Right lobe of liver (tissue), 6 donors: ENCODE data around the gene TBC1D2B. TPM values are rescaled to one million over a fixed set of nuclear protein-coding genes. Genes with fewer than 3 reads are reported as not detected.

Experiments
- ATAC-seq, 4 donors: fragments of 200-7000 bp; cut with Tn5 transposase; one replicate each; pipeline ENCODE4 v1.9.1; 2020; ENCODE audit warnings: mild to moderate bottlenecking in 4 of 4, moderate library complexity in 4 of 4
- DNase-seq, 3 donors: peaks; one replicate each; pipeline ENCODE4 v3.0.0-alpha.2; 2020
- H3K27ac ChIP-seq, 3 donors: fragments of 200-600 bp; one replicate each; pipeline ENCODE4 v1.8.0; 2022
- H3K27me3 ChIP-seq, 2 donors: fragments of 200-600 bp; one replicate each; pipeline ENCODE4 v1.8.0; 2022
- H3K36me3 ChIP-seq, 4 donors: fragments of 200-600 bp; sonication (generic) in 1 of 4; one replicate each; pipeline versions ENCODE4 v1.5.1 to v1.8.0; 2017 to 2022; ENCODE audit warnings: control low read depth in 1 of 4
- H3K4me1 ChIP-seq, 4 donors: fragments of 200-600 bp; sonication (generic) in 1 of 4; one replicate each; pipeline versions ENCODE4 v1.5.1 to v1.8.0; 2017 to 2022; ENCODE audit warnings: control low read depth in 1 of 4
- H3K4me3 ChIP-seq, 3 donors: fragments of 200-600 bp; one replicate each; pipeline ENCODE4 v1.8.0; 2022
- H3K9me3 ChIP-seq, 4 donors: fragments of 200-600 bp; sonication (generic) in 1 of 4; one replicate each; pipeline versions ENCODE4 v1.5.1 to v1.8.0; 2017 to 2022; ENCODE audit warnings: control low read depth in 1 of 4
- CTCF ChIP-seq, 4 donors: fragments of 200-600 bp in 3 of 4; fragments of 450-650 bp in 1 of 4; IDR thresholded peaks; one replicate each; pipeline versions ENCODE4 v1.5.1 to v1.8.0; 2016 to 2022; ENCODE audit warnings: antibody characterized with exemption in 4 of 4, mild to moderate bottlenecking in 2 of 4
- POLR2A ChIP-seq: fragments of 450-650 bp; IDR thresholded peaks from one replicate; pipeline ENCODE4 v1.6.1; 2017; ENCODE audit warnings: antibody characterized with exemption, mild to moderate bottlenecking
- WGBS: methylation state at CpG from one replicate; pipeline ENCODE4 v1.1.6; 2018; ENCODE audit warnings: low coverage, low lambda C conversion rate; ENCODE audit not compliant: insufficient coverage; ENCODE audit errors: missing lambda C conversion rate; 5-methylcytosine and 5-hydroxymethylcytosine counted together
- intact Hi-C, 2 donors: fragments of 100-400 bp; cut with DNase I; formaldehyde crosslinking; loops; one replicate each; pipeline versions ENCODE4 v1.11.2 to v1.14.1; 2022
- total RNA-seq, 6 experiments: library from RNA; depleted of rRNA in 2 of 6; stranded (reverse); fragments of >200 nt in 2 of 6; fragmentation: NEBNext Ultra II Directional in 3 of 6; extraction: Animal tissue kit (Norgen Biotek cat#: 25700) in 3 of 6; gene quantifications; one replicate each; pipeline versions ENCODE4 v1.1.0 to v1.2.4, GENCODE V29; 2016 to 2023
- donor health status: DM: no; HTN: yes; CAD: no.
- donor health status: DM: no; HTN: no; CAD: no.
- donor health status: DM: no; HTN: no; CAD: no.
- donor health status: DM: no; HTN: yes; CAD: no.
- donor health status: DM: no; HTN: yes; CAD: no.

Gene TBC1D2B
- total RNA-seq, 6 experiments from 2014 or later, result 23.7 to 81.4 (median 29.6) TPM

- H3K4me3 ChIP-seq, result peak overlapping the region; percentile 24 to 99 (median 48)
- intact Hi-C loops, result no loop called here
- no peaks in the 10 kb centered on the region for H3K9me3 ChIP-seq
- no peaks in the 10 kb centered on the region for H3K36me3 ChIP-seq
- H3K27ac ChIP-seq, result peak overlapping the region in 1 of 3 donors; percentile 95
- no peak for TF ChIP-seq CTCF (IDR thresholded peaks at IDR 0.05)
- no peak for TF ChIP-seq POLR2A
- ATAC-seq, result peak in 1 of 4 donors; percentile 9
- WGBS, result 29% methylated on average over 4 of the region's 7 CpGs
- DNase-seq, result no peak
- H3K27me3 ChIP-seq, result no peaks in the 10 kb centered on the region
- H3K4me1 ChIP-seq, result peaks cover 0 to 31% (median 8%) of the 10 kb centered on the region in 4 donors
Observed at GRCh38 chr15:78077871-78078210, 330 bp upstream of the TBC1D2B start.

GRCh38 chr15:78076231-78077052 lies 1.1 kb downstream of the TBC1D2B start:
- peaks cover 0 to 41% (median 13%) of the 10 kb centered on the region in 4 donors for H3K4me1 ChIP-seq
- intact Hi-C loops, result no loop called here
- DNase-seq, result no peak

GRCh38 chr15:78075490-78076230 lies 1.9 kb downstream of the TBC1D2B start:
- TF ChIP-seq POLR2A, result peak; percentile 64
- no peak for TF ChIP-seq CTCF (IDR thresholded peaks at IDR 0.05)
- peak; percentile 36 to 64 (median 55) for ATAC-seq
- peaks cover 0 to 43% (median 13%) of the 10 kb centered on the region in 4 donors for H3K4me1 ChIP-seq
- intact Hi-C loops, result no loop called here
- H3K4me3 ChIP-seq, result peak overlapping the region; percentile 93 to 99 (median 96)
- peak overlapping the region; percentile 95 to 99 (median 95) for H3K27ac ChIP-seq
- DNase-seq, result no peak
- WGBS, result 6% methylated on average over 7 of the region's 7 CpGs
- no peaks in the 10 kb centered on the region for H3K36me3 ChIP-seq
- H3K27me3 ChIP-seq, result no peaks in the 10 kb centered on the region
- no peaks in the 10 kb centered on the region for H3K9me3 ChIP-seq

More at GRCh38 chr15:78076231-78077052, 1.1 kb downstream of the TBC1D2B start:
- H3K36me3 ChIP-seq, result no peaks in the 10 kb centered on the region
- WGBS, result 10% methylated on average over 12 of the region's 17 CpGs
- H3K27ac ChIP-seq, result peak overlapping the region; percentile 95 to 99 (median 95)
- H3K9me3 ChIP-seq, result no peaks in the 10 kb centered on the region
- peak; percentile 15 to 23 (median 22) for ATAC-seq
- H3K4me3 ChIP-seq, result peak overlapping the region; percentile 93 to 99 (median 96)
- no peaks in the 10 kb centered on the region for H3K27me3 ChIP-seq
- TF ChIP-seq POLR2A (no peak), CTCF (IDR thresholded peaks at IDR 0.05) (peak in 2 of 4 donors; percentile 18 to 28)

- H3K4me1 ChIP-seq, result peaks cover 0 to 66% (median 21%) of the 10 kb centered on the region in 4 donors
- intact Hi-C loops, result loop anchor here in 1 of 2 donors (5.0 kb wide), 1 partner anchor 61 kb away; no protein-coding TSS in a partner anchor
- no peaks in the 10 kb centered on the region for H3K36me3 ChIP-seq
- no peaks in the 10 kb centered on the region for H3K27me3 ChIP-seq
- DNase-seq (no peak), ATAC-seq (no peak)
- H3K9me3 ChIP-seq, result no peaks in the 10 kb centered on the region
- TF ChIP-seq POLR2A (no peak), CTCF (IDR thresholded peaks at IDR 0.05) (no peak)
- no peak overlapping the region for H3K4me3 ChIP-seq
- H3K27ac ChIP-seq, result peak overlapping the region; percentile 83 to 89 (median 85)
- 80% methylated on average over 5 of the region's 5 CpGs for WGBS
Observed at GRCh38 chr15:78073046-78073787, 4.3 kb downstream of the TBC1D2B start.
